SH-SY5Y (cell line): ENCODE measurements around the gene KHNYN.

Experiments used
- GATA2 ChIP-seq: IDR thresholded peaks from 2 replicates; pipeline ENCODE4 v1.6.1; 2011; ENCODE audit warnings: mild to moderate bottlenecking, low read depth, low read length
- GATA3 ChIP-seq: IDR thresholded peaks from 2 replicates; pipeline ENCODE4 v1.6.1; 2011; ENCODE audit warnings: low read depth, mild to moderate bottlenecking, low read length, moderate library complexity

DNA sequence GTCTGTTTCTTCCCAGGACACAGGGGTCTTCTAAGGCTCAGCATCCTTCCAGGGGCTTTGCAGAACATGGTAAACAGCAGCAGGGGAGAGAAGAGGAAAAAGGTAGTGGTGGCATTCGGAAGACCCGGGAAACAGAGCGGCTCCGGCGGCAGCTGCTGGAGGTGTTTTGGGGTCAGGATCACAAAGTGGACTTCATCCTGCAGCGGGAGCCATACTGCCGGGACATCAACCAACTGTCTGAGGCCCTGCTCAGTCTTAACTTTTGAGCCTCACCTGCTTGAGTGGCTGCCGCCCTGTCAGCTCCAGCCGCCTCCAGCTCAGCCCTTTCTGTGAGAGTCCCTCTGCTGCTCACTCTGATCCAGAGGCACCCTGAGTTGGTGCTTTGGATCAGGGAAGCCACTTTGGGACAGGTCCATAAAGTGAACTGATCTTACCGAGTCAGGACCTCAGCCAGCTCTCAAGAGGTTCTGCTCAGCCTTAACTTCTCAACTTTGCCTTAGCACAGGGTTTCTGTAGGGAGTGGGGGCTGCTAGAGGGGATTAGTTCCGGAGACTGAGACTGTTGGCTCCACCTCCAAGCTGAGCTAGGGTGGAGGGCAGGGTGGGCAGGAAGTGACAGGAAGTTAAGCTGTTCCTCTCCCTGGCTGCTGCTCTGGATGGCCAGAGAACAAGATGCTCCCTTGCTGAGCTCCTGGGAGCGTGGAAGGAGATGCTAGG is 7.4 kb downstream of the KHNYN start:
- TF ChIP-seq GATA3 (no peak), GATA2 (no peak)
